Measurements from ENCODE around the gene PKP4. TPM values are rescaled to one million over a fixed set of nuclear protein-coding genes. Genes with fewer than 3 reads are reported as not detected.

PKP4 gene
- total RNA-seq, 1 donor from 2014 or later = 64.9 TPM

DNA sequence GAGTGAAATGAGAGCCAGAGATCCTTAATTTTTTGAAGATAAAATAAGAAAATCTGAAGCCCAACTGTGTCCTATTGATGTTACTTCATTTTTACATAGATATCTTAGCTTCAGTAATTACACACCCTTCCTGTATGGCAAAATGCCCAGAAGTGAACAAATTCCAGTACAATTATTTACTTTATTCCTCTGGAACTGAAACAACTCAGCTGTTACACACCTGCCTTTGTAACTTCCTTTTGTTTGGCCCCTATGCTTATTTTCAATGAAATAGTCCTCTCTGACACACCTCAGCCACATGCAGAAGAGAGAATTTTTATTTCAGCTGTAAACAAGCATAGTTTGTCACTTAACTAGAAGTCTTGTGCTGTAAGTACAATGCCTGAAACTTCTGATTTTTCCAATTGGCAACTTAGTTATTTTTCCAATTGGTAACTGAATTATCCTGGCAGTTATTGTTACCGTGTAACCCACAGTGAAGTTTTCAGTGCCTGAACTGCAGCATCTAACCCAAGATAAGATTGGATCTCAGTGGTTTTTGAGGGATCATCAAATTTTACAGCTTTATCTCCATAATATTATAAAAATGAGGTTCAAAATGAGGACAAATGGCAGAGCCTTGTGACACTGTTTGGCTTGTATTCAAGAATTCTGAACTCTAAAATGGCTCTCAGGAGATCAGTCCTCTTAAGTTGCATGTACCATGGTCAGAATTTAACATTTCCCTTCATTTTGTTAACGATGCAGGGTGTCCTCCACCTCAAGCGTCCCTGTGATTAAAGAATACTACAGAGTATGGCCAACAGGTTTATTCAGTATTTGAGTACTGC lies 82.6 kb downstream of the PKP4 start:
- Mint-ChIP-seq H3K9me3 (ENCODE audit: unreplicated experiment) (no peaks in the 10 kb centered on the region), H3K27ac (ENCODE audit: unreplicated experiment) (no peak overlapping the region), H3K36me3 (ENCODE audit: low read depth, unreplicated experiment) (peaks cover 8% of the 10 kb centered on the region), H3K4me3 (ENCODE audit: unreplicated experiment) (no peak overlapping the region), H3K27me3 (ENCODE audit: unreplicated experiment) (no peaks in the 10 kb centered on the region), H3K4me1 (ENCODE audit: unreplicated experiment) (peaks cover 12% of the 10 kb centered on the region)
- DNase-seq (ENCODE audit: low spot score) = no peak
- TF ChIP-seq, protein P1, sequence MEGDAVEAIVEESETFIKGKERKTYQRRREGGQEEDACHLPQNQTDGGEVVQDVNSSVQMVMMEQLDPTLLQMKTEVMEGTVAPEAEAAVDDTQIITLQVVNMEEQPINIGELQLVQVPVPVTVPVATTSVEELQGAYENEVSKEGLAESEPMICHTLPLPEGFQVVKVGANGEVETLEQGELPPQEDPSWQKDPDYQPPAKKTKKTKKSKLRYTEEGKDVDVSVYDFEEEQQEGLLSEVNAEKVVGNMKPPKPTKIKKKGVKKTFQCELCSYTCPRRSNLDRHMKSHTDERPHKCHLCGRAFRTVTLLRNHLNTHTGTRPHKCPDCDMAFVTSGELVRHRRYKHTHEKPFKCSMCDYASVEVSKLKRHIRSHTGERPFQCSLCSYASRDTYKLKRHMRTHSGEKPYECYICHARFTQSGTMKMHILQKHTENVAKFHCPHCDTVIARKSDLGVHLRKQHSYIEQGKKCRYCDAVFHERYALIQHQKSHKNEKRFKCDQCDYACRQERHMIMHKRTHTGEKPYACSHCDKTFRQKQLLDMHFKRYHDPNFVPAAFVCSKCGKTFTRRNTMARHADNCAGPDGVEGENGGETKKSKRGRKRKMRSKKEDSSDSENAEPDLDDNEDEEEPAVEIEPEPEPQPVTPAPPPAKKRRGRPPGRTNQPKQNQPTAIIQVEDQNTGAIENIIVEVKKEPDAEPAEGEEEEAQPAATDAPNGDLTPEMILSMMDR (IDR thresholded peaks at IDR 0.05; ENCODE audit: unreplicated experiment) = no peak

DNA sequence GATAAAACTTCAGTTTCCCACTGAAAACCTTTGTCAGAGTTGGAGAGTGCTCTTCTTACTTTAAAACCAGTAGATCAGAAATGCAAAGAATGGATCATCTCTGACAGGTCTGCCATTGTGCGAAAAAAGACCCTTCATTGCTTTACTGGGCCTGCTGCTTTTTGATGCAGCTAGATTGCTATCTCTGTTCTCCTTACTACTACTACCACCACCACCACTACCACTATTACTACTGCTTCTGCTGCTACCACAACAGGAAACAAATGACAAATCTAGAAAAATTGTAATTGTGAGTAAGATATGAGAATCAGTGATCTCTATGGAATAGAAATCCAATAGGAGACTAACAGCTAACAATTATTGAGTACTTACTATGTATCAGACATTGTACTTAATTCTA lies 85.8 kb downstream of the PKP4 start:
- TF ChIP-seq, protein P1 (IDR thresholded peaks at IDR 0.05; ENCODE audit: unreplicated experiment) = no peak
- no peak overlapping the region for H3K4me3 Mint-ChIP-seq (ENCODE audit: unreplicated experiment)
- H3K27me3 Mint-ChIP-seq (ENCODE audit: unreplicated experiment) = no peaks in the 10 kb centered on the region
- H3K9me3 Mint-ChIP-seq (ENCODE audit: unreplicated experiment) = no peaks in the 10 kb centered on the region
- no peak for DNase-seq (ENCODE audit: low spot score)
- H3K36me3 Mint-ChIP-seq (ENCODE audit: low read depth, unreplicated experiment) = peaks cover 5% of the 10 kb centered on the region
- peaks cover 32% of the 10 kb centered on the region for H3K4me1 Mint-ChIP-seq (ENCODE audit: unreplicated experiment)
- no peak overlapping the region for H3K27ac Mint-ChIP-seq (ENCODE audit: unreplicated experiment)

DNA sequence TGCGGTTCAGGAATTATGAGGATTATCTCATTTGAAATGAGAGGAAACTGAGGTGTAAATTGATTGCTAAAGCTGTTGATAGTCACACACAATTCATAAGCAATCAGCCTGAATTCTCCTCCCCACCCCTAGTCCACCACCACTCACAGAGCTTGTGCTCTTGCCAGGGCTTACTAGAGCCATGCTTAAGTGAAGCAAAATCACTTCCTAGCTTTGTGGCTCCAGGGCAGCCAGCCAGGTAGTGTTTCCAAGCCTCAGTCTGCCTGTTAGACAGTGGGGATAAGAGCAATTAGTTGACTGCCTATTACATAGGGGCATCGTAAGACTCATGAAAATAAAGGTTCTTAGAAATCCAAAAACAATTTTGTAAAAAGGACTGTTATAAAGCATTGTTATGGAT lies 87.2 kb downstream of the PKP4 start:
- Mint-ChIP-seq H3K27ac (ENCODE audit: unreplicated experiment) (no peak overlapping the region), H3K27me3 (ENCODE audit: unreplicated experiment) (no peaks in the 10 kb centered on the region), H3K4me1 (ENCODE audit: unreplicated experiment) (peaks cover 32% of the 10 kb centered on the region), H3K4me3 (ENCODE audit: unreplicated experiment) (no peak overlapping the region), H3K9me3 (ENCODE audit: unreplicated experiment) (no peaks in the 10 kb centered on the region), H3K36me3 (ENCODE audit: low read depth, unreplicated experiment) (no peaks in the 10 kb centered on the region)
- TF ChIP-seq, protein P1 (IDR thresholded peaks at IDR 0.05; ENCODE audit: unreplicated experiment) = no peak
- no peak for DNase-seq (ENCODE audit: low spot score)

DNA sequence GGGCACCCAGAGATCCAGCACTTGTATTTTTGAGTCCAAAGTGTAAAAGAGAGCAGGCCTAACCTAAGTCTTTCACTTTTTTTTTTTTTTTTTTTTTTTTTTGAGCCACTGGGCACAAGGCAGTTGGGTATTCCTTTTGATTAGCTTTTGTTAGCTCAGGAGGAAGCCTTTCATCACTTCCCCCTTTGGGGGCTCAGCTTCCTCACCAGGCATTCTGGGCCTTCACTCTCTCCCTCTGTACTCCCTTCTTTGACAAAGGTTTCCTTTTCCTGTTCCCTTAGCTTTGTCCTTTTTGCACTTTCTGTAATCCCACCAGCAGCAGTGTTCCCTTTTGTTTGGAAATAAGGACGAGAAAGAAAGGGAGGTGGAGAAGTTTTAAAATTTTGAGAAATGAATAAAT lies 88.2 kb downstream of the PKP4 start:
- peak; percentile 20 for DNase-seq (ENCODE audit: low spot score)
- H3K36me3 Mint-ChIP-seq (ENCODE audit: low read depth, unreplicated experiment) = no peaks in the 10 kb centered on the region
- peaks cover 32% of the 10 kb centered on the region for H3K4me1 Mint-ChIP-seq (ENCODE audit: unreplicated experiment)
- H3K4me3 Mint-ChIP-seq (ENCODE audit: unreplicated experiment) = no peak overlapping the region
- H3K9me3 Mint-ChIP-seq (ENCODE audit: unreplicated experiment) = no peaks in the 10 kb centered on the region
- H3K27ac Mint-ChIP-seq (ENCODE audit: unreplicated experiment) = peak overlapping the region; percentile 97
- no peaks in the 10 kb centered on the region for H3K27me3 Mint-ChIP-seq (ENCODE audit: unreplicated experiment)
- TF ChIP-seq, protein P1 (IDR thresholded peaks at IDR 0.05; ENCODE audit: unreplicated experiment) = no peak

DNA sequence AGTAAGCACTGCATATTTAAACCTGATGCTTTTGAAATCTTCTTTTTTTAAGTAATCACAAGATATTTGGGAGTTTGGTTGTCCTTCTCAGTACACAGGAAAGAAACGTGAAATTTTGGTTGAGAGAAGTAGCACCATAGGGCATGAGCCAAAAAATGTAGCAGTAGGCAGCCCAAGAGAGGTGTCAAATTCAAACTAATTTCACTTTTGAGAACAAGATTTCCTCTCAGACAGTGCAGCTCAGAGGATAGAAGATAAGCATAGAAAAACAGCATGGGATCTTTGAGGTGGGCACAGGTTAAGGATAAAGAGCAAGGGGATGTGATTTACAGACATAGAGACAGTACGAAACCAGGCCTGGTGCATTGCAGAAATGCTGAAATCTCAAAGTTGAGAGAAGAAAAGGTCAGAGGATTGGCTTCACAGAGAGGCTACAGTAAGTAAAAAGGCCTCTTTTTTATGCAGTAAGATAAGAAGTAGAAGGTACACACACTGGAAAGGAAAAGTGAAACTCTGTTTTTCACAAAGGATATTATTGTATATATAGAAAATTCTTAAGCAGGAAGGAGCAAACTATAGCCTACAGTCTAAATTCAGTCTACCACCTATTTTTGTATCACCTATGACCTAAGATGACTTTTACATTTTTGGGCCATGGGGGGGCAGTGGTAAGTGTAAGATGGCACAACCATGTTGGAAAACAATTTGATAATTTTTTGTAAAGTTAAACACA lies 89.8 kb downstream of the PKP4 start:
- Mint-ChIP-seq H3K4me3 (ENCODE audit: unreplicated experiment) (no peak overlapping the region), H3K4me1 (ENCODE audit: unreplicated experiment) (peaks cover 32% of the 10 kb centered on the region), H3K9me3 (ENCODE audit: unreplicated experiment) (no peaks in the 10 kb centered on the region), H3K36me3 (ENCODE audit: low read depth, unreplicated experiment) (no peaks in the 10 kb centered on the region), H3K27me3 (ENCODE audit: unreplicated experiment) (no peaks in the 10 kb centered on the region), H3K27ac (ENCODE audit: unreplicated experiment) (peak overlapping the region; percentile 50)
- DNase-seq (ENCODE audit: low spot score) = no peak
- TF ChIP-seq, protein P1 (IDR thresholded peaks at IDR 0.05; ENCODE audit: unreplicated experiment) = no peak

Data from endothelial cell (in vitro differentiated cells).